ENCODE results near the gene EHD1. TPM values are rescaled to one million over a fixed set of nuclear protein-coding genes. Genes with fewer than 3 reads are reported as not detected.

EHD1 gene
- total and polyA plus RNA-seq, 2 of the 8 experiments (the other 6 are each of a cell fraction or from before 2014, with no cell fraction given) = 31.5 to 42.9 TPM

- no peak overlapping the region for H4K5ac ChIP-seq (ENCODE audit: insufficient read length, low read depth, low read length)
- CTCF ChIA-PET (ENCODE audit: partially characterized antibody) = interaction anchor here (0.7 to 32.2 kb wide), 5 partner anchors 10 to 44 kb away, joined by 3 to 1058 read pairs (median 5); partner anchors contain the start of gene CDC42BPG
Measured at GRCh38 chr11:64898541-64898940, 20.1 kb upstream of the EHD1 start.

More at GRCh38 chr11:64898541-64898940, 20.1 kb upstream of the EHD1 start:
- Histone ChIP-seq H3K23me2 (ENCODE audit: low read depth, low read length) (no peaks in the 10 kb centered on the region), H3K4me2 (ENCODE audit: insufficient read depth in 1 of 2, low read depth in 2 of 2, low read length in 2 of 2) (no peak overlapping the region), H3K4me3 (ENCODE audit: extremely low read depth in 1 of 4, insufficient read depth in 2 of 4, low read depth in 3 of 4, low read length in 4 of 4) (no peak overlapping the region), H2BK15ac (ENCODE audit: low read length) (no peak overlapping the region), H2AFZ (ENCODE audit: low read length) (no peak overlapping the region), H3K27ac (ENCODE audit: low read depth, low read length) (no peak overlapping the region), H4K8ac (ENCODE audit: extremely low read depth, insufficient read depth, low read length) (no peak overlapping the region), H3K9me3 (ENCODE audit: insufficient read depth in 2 of 2, low read depth in 1 of 2, low read length in 1 of 2) (no peaks in the 10 kb centered on the region), H3K56ac (replicated peaks; ENCODE audit: insufficient read length, low read depth, low read length) (no peak overlapping the region), H4K91ac (replicated peaks; ENCODE audit: insufficient read length, low read length) (no peak overlapping the region), H3K4ac (replicated peaks; ENCODE audit: insufficient read length, low read depth, low read length) (no peak overlapping the region), H3K18ac (ENCODE audit: extremely low read depth, low read length) (no peak overlapping the region), H3K36me3 (ENCODE audit: control insufficient read depth in 2 of 4, insufficient read depth in 4 of 4, low read length in 3 of 4) (peaks cover 0 to 14% (median 1%) of the 10 kb centered on the region in 4 experiments; a peak in 3 of 8 replicates), H2BK12ac (ENCODE audit: low read depth, low read length) (no peak overlapping the region), H3K79me1 (ENCODE audit: low read depth, low read length) (no peaks in the 10 kb centered on the region), H4K20me1 (replicated peaks in 1 of 2; ENCODE audit: control insufficient read depth in 1 of 2, insufficient read depth in 2 of 2, low read length in 2 of 2) (peaks cover 0 to 3% of the 10 kb centered on the region in 2 experiments), H3K79me2 (ENCODE audit: control insufficient read depth in 1 of 2, insufficient read depth in 2 of 2, low read length in 2 of 2) (no peaks in the 10 kb centered on the region), H3K9ac (replicated peaks in 1 of 4; ENCODE audit: extremely low read depth in 1 of 4, low read depth in 3 of 4, low read length in 3 of 4) (no peak overlapping the region), H2BK5ac (ENCODE audit: low read depth, low read length) (no peak overlapping the region), H2BK120ac (replicated peaks; ENCODE audit: low read depth, low read length) (no peak overlapping the region), H3K4me1 (replicated peaks in 1 of 4; ENCODE audit: control insufficient read depth in 3 of 4, insufficient read depth in 4 of 4, low read length in 3 of 4) (peaks cover 0 to 2% (median under 1%) of the 10 kb centered on the region in 4 experiments; a peak in 2 of 7 replicates), H2AK5ac (ENCODE audit: low read depth, low read length) (no peak overlapping the region), H2BK20ac (ENCODE audit: low read length) (no peak overlapping the region), H3K27me3 (replicated peaks in 1 of 4; ENCODE audit: control insufficient read depth in 3 of 4, extremely low read depth in 1 of 4, insufficient read depth in 3 of 4, low read length in 3 of 4) (no peaks in the 10 kb centered on the region), H3K23ac (ENCODE audit: insufficient read length) (no peak overlapping the region), H3K14ac (ENCODE audit: insufficient read length) (no peak overlapping the region)
- POLR2A ChIA-PET (ENCODE audit: partially characterized antibody) = interaction anchor here (1.0 to 1.5 kb wide), 4 partner anchors 13 to 128 kb away, joined by 3 to 6 read pairs (median 4); no protein-coding TSS in a partner anchor
- DNase-seq (ENCODE audit: low read depth in 1 of 2, low spot score in 2 of 2) (no peak), FAIRE-seq (no peak)
- WGBS, 2 experiments (ENCODE audit: extremely low coverage in 1 of 2, insufficient coverage in 1 of 2, insufficient read length in 1 of 2, insufficient replicate concordance in 2 of 2, low coverage in 1 of 2, low lambda C conversion rate in 2 of 2, missing lambda C conversion rate in 1 of 2) = 92% methylated on average over 19 of the region's 19 CpGs; no CpG with 5 or more reads in 1 of the 2 experiments
- no peak for TF ChIP-seq TAF1 (IDR thresholded peaks at IDR 0.05; ENCODE audit: low read depth, low read length)
- no peak for TF ChIP-seq CEBPB (IDR thresholded peaks at IDR 0.05; ENCODE audit: low read depth, low read length)
- no peak for TF ChIP-seq CBX8 (IDR thresholded peaks at IDR 0.05; ENCODE audit: borderline replicate concordance, low read depth, low read length)
- no peak for TF ChIP-seq SIX5 (IDR thresholded peaks at IDR 0.05; ENCODE audit: low read depth, low read length)
- TF ChIP-seq, protein P1, sequence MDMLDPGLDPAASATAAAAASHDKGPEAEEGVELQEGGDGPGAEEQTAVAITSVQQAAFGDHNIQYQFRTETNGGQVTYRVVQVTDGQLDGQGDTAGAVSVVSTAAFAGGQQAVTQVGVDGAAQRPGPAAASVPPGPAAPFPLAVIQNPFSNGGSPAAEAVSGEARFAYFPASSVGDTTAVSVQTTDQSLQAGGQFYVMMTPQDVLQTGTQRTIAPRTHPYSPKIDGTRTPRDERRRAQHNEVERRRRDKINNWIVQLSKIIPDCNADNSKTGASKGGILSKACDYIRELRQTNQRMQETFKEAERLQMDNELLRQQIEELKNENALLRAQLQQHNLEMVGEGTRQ (IDR thresholded peaks at IDR 0.05; ENCODE audit: low read length) = no peak
- TF ChIP-seq CTCF (IDR thresholded peaks at IDR 0.05; ENCODE audit: control extremely low read depth in 1 of 3, insufficient read depth in 1 of 3, low read depth in 1 of 3, low read length in 3 of 3) = no peak
- no peak for TF ChIP-seq POLR2A (IDR thresholded peaks at IDR 0.05; ENCODE audit: control extremely low read depth in 1 of 2, low read depth in 2 of 2, low read length in 2 of 2)
- no peak for TF ChIP-seq POU5F1 (IDR thresholded peaks at IDR 0.05; ENCODE audit: low read depth, low read length)
- no peak for TF ChIP-seq SUZ12 (IDR thresholded peaks at IDR 0.05; ENCODE audit: low read length)
